HEK293 (cell line): ENCODE results near the gene ERCC1.
A peak's percentile ranks its signal among the peaks of the same experiment; 100 is the strongest.

ENCODE experiments used
- ZNF707 ChIP-seq: fragments of 450-650 bp; formaldehyde crosslinking; IDR thresholded peaks from 2 replicates; pipeline ENCODE4 v1.5.1; 2016; ENCODE audit warnings: missing biosample characterization, missing genetic modification characterization
- TF ChIP-seq, protein P1 (sequence below): fragments of 450-650 bp; formaldehyde crosslinking; IDR thresholded peaks from 2 replicates; pipeline ENCODE4 v1.5.1; 2016; ENCODE audit warnings: missing biosample characterization, missing genetic modification characterization
- TF ChIP-seq, protein P2 (sequence below): fragments of 450-650 bp; formaldehyde crosslinking; IDR thresholded peaks from 2 replicates; pipeline ENCODE4 v1.5.1; 2016; ENCODE audit warnings: missing biosample characterization, missing genetic modification characterization
- TF ChIP-seq, protein P3 (sequence below): fragments of 450-650 bp; formaldehyde crosslinking; IDR thresholded peaks from 2 replicates; pipeline ENCODE4 v1.5.1; 2017; ENCODE audit warnings: missing biosample characterization, missing genetic modification characterization
- TF ChIP-seq, protein P4 (sequence below): fragments of 450-650 bp; formaldehyde crosslinking; IDR thresholded peaks from 2 replicates; pipeline ENCODE4 v1.5.1; 2016; ENCODE audit warnings: missing biosample characterization, missing genetic modification characterization, low read depth
- TF ChIP-seq, protein P5 (sequence below): fragments of 450-650 bp; formaldehyde crosslinking; IDR thresholded peaks from 2 replicates; pipeline ENCODE4 v1.5.1; 2016; ENCODE audit warnings: missing biosample characterization, missing genetic modification characterization

DNA sequence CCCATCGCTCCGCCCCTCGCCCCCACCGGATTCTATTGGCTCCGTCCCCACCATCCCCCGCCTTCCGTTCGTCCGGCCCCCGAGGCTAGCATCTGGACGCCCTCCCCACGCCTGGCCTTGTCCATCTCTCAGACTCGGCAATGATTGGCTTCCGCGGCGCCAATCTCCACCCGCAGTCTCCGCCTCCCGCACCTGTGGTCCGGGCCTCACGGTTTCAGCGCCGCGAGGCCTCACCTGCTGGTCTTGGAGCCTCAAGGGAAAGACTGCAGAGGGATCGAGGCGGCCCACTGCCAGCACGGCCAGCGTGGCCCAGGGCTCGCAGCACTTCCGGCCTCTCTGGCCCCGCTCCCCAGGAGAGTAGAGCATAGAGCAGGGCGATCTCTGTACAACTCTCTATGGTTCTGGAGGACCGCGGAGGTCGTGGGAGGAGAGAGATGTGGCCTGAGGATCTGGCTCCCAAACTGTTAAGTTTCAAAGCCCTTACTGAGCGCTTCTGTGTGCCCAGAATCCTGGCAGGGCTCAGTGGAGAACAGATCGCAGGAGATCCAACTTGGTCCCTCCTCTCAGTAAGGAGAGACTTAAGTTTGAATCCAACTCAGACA, at the start of gene ERCC1:
- TF ChIP-seq, protein P1, sequence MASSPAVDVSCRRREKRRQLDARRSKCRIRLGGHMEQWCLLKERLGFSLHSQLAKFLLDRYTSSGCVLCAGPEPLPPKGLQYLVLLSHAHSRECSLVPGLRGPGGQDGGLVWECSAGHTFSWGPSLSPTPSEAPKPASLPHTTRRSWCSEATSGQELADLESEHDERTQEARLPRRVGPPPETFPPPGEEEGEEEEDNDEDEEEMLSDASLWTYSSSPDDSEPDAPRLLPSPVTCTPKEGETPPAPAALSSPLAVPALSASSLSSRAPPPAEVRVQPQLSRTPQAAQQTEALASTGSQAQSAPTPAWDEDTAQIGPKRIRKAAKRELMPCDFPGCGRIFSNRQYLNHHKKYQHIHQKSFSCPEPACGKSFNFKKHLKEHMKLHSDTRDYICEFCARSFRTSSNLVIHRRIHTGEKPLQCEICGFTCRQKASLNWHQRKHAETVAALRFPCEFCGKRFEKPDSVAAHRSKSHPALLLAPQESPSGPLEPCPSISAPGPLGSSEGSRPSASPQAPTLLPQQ (tag by site-specific recombination) = peak; percentile 80
- TF ChIP-seq, protein P2, sequence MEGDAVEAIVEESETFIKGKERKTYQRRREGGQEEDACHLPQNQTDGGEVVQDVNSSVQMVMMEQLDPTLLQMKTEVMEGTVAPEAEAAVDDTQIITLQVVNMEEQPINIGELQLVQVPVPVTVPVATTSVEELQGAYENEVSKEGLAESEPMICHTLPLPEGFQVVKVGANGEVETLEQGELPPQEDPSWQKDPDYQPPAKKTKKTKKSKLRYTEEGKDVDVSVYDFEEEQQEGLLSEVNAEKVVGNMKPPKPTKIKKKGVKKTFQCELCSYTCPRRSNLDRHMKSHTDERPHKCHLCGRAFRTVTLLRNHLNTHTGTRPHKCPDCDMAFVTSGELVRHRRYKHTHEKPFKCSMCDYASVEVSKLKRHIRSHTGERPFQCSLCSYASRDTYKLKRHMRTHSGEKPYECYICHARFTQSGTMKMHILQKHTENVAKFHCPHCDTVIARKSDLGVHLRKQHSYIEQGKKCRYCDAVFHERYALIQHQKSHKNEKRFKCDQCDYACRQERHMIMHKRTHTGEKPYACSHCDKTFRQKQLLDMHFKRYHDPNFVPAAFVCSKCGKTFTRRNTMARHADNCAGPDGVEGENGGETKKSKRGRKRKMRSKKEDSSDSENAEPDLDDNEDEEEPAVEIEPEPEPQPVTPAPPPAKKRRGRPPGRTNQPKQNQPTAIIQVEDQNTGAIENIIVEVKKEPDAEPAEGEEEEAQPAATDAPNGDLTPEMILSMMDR (tag by site-specific recombination) = no peak
- TF ChIP-seq ZNF707 (tag by site-specific recombination) = no peak
- TF ChIP-seq, protein P3, sequence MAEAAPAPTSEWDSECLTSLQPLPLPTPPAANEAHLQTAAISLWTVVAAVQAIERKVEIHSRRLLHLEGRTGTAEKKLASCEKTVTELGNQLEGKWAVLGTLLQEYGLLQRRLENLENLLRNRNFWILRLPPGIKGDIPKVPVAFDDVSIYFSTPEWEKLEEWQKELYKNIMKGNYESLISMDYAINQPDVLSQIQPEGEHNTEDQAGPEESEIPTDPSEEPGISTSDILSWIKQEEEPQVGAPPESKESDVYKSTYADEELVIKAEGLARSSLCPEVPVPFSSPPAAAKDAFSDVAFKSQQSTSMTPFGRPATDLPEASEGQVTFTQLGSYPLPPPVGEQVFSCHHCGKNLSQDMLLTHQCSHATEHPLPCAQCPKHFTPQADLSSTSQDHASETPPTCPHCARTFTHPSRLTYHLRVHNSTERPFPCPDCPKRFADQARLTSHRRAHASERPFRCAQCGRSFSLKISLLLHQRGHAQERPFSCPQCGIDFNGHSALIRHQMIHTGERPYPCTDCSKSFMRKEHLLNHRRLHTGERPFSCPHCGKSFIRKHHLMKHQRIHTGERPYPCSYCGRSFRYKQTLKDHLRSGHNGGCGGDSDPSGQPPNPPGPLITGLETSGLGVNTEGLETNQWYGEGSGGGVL (tag by site-specific recombination) = no peak
- TF ChIP-seq, protein P4, sequence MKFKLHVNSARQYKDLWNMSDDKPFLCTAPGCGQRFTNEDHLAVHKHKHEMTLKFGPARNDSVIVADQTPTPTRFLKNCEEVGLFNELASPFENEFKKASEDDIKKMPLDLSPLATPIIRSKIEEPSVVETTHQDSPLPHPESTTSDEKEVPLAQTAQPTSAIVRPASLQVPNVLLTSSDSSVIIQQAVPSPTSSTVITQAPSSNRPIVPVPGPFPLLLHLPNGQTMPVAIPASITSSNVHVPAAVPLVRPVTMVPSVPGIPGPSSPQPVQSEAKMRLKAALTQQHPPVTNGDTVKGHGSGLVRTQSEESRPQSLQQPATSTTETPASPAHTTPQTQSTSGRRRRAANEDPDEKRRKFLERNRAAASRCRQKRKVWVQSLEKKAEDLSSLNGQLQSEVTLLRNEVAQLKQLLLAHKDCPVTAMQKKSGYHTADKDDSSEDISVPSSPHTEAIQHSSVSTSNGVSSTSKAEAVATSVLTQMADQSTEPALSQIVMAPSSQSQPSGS (tag by site-specific recombination) = no peak
- TF ChIP-seq, protein P5, sequence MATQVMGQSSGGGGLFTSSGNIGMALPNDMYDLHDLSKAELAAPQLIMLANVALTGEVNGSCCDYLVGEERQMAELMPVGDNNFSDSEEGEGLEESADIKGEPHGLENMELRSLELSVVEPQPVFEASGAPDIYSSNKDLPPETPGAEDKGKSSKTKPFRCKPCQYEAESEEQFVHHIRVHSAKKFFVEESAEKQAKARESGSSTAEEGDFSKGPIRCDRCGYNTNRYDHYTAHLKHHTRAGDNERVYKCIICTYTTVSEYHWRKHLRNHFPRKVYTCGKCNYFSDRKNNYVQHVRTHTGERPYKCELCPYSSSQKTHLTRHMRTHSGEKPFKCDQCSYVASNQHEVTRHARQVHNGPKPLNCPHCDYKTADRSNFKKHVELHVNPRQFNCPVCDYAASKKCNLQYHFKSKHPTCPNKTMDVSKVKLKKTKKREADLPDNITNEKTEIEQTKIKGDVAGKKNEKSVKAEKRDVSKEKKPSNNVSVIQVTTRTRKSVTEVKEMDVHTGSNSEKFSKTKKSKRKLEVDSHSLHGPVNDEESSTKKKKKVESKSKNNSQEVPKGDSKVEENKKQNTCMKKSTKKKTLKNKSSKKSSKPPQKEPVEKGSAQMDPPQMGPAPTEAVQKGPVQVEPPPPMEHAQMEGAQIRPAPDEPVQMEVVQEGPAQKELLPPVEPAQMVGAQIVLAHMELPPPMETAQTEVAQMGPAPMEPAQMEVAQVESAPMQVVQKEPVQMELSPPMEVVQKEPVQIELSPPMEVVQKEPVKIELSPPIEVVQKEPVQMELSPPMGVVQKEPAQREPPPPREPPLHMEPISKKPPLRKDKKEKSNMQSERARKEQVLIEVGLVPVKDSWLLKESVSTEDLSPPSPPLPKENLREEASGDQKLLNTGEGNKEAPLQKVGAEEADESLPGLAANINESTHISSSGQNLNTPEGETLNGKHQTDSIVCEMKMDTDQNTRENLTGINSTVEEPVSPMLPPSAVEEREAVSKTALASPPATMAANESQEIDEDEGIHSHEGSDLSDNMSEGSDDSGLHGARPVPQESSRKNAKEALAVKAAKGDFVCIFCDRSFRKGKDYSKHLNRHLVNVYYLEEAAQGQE = no peak; the same call in 1 of the 2 replicates
